ENCODE data around the gene LYG2.
"Not testable (repeated sequence)": the region's sequence is repeated elsewhere in the genome, so short reads cannot be mapped to it uniquely, and the experiment has no call there.

LYG2 gene

DNA sequence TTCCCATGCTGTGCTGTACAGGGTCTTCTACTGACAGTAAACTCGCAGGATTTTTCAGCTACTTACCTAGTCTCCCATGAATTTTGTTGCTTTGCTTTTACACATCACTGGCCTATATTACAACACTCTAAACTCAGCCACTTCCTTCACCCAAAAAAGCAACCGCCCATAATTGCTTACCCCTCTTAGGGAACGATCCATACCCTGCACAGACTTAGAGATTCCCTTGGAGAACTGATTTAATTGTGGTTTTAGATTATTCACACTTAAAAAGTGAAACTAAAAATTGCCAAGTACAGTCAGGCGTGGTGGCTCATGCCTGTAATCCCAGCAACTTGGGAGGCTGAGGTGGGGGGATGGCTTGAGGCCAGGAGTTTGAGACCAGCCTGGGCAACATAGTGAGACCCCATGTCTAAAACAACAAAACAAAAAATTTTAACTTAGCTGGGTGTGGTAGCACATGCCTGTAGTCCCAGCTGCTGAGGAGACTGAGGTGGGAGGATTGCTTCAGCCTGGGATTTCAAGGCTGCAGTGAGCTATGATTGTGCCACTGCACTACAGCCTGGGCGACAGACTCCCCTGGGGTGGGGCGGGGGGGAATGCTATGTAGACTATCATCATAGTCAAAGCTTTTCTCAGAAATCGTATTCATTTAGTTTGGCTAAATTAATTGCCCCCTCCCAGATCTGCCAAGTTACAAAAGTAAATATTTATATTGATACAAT is 55.2 kb downstream of the LYG2 start:
- DNase-seq: no peak

DNA sequence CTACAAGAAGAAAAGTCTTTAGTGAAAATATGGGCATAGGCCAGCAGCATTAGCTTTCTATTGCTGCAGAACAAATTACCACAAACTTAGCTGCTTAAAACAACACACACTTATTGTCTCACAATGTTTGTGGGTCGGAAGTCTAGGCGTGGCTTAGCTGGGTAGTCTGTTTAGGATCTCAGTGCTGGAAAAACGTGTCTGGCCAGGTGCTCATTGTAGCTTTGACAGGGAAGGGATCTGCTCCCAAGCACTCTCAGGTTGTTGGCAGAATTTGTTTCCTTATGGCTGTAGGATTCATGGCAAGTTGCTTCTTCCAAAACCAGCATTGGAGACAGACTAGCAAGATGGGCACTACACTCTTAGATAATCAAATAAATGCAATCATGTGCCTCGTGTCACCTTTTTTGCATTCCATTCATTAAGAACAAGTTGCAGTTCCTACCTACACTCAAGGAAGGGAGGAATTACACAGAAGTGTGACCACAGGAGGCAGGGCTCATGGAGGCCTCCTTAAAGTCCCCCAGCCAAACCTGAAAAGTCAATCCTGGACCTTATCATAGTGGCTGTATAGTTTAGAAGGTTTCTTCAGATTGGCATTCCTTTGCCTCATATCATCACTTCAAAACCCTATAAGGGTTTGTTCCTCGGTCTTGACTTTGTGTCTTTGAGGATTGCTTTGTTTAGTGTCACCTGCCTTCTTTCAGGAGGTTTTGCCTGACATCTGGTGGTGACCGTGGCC is 57.2 kb downstream of the LYG2 start:
- DNase-seq: no peak

DNA sequence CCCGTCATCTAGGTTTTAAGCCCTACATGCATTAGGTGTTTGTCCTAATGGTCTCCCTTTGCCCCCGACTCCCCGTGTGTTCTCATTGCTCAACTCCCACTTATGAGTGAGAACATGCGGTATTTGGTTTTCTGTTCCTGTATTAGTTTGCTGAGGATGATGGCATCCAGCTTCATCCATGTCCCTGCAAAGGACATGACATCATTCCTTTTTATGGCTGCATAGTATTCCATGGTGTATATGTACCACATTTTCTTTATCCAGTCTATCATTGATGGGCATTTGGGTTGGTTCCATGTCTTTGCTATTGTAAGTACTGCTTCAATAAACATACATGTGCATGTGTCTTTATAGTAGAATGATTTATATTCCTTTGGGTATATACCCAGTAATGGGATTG is 63.1 kb downstream of the LYG2 start:
- DNase-seq: not testable (repeated sequence)

Measured in bone marrow (tissue), 2 donors.